ENCODE data around the gene UTS2R.

- TF ChIP-seq YY1 (IDR thresholded peaks at IDR 0.05; ENCODE audit: insufficient read depth, insufficient read length) (no peak), SUZ12 (IDR thresholded peaks at IDR 0.05; ENCODE audit: extremely low read depth, insufficient read depth, insufficient read length) (no peak)
Observed at GRCh38 chr17:82391496-82392066, 20.0 kb downstream of the UTS2R start.

Measured in NT2/D1 (cell line).